ENCODE results near the gene TRIP4.

DNA sequence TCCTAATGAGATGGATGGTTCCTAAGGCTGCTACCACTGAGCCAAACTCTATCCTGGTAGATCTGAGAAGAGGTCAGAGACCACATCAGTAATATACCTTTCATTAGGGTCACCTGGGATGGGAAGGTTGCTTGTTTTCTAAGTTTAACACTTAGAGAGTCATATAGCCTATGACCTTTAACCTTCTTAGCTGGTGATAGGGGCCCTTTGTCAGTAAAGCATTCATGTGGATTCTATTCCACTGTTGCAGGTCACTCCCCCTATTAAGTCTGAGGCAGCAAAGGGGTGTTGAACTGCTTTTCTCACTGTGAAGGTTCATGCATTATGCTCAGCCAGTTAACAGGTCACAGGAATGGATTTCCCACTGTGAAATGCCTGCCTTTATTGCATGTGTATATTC is 66.6 kb downstream of the TRIP4 start:
- TF ChIP-seq, protein P1, sequence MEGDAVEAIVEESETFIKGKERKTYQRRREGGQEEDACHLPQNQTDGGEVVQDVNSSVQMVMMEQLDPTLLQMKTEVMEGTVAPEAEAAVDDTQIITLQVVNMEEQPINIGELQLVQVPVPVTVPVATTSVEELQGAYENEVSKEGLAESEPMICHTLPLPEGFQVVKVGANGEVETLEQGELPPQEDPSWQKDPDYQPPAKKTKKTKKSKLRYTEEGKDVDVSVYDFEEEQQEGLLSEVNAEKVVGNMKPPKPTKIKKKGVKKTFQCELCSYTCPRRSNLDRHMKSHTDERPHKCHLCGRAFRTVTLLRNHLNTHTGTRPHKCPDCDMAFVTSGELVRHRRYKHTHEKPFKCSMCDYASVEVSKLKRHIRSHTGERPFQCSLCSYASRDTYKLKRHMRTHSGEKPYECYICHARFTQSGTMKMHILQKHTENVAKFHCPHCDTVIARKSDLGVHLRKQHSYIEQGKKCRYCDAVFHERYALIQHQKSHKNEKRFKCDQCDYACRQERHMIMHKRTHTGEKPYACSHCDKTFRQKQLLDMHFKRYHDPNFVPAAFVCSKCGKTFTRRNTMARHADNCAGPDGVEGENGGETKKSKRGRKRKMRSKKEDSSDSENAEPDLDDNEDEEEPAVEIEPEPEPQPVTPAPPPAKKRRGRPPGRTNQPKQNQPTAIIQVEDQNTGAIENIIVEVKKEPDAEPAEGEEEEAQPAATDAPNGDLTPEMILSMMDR (IDR thresholded peaks at IDR 0.05): no peak
- no peak for TF ChIP-seq POLR2A (IDR thresholded peaks at IDR 0.05)

Measured in body of pancreas (tissue), 4 donors.